ENCODE measurements around the gene GABARAPL2.

GRCh38 chr16:75532791-75533190 is 33.4 kb upstream of the GABARAPL2 start:
- TF ChIP-seq POLR2AphosphoS5 (IDR thresholded peaks at IDR 0.05; ENCODE audit: borderline replicate concordance, low read depth, low read length) (no peak), EZH2 (IDR thresholded peaks at IDR 0.05) (no peak)

All from SK-N-MC (cell line).